Right cardiac atrium (tissue), 5 donors: ENCODE data around the gene UCN. TPM values are rescaled to one million over a fixed set of nuclear protein-coding genes. Genes with fewer than 3 reads are reported as not detected.
"Not testable (repeated sequence)": the region's sequence is repeated elsewhere in the genome, so short reads cannot be mapped to it uniquely, and the experiment has no call there.

Source experiments
- ATAC-seq, 2 donors: fragments of 200-7000 bp; cut with Tn5 transposase; one replicate each; pipeline versions ENCODE4 v1.8.0 to v1.9.1; 2020; ENCODE audit warnings: moderate library complexity in 2 of 2, mild to moderate bottlenecking in 1 of 2
- DNase-seq, 3 donors: peaks; one replicate each; pipeline ENCODE4 v3.0.0-alpha.2; 2020
- H3K27ac ChIP-seq: one replicate; pipeline ENCODE4 v1.5.1; 2013; ENCODE audit warnings: mild to moderate bottlenecking, low read length, control low read depth, moderate library complexity
- H3K27me3 ChIP-seq: one replicate; pipeline ENCODE4 v1.6.1; 2013; ENCODE audit not compliant: control insufficient read depth, insufficient read depth
- H3K4me1 ChIP-seq: one replicate; pipeline ENCODE4 v1.6.1; 2013; ENCODE audit warnings: low read length; ENCODE audit not compliant: control insufficient read depth, insufficient read depth
- H3K4me3 ChIP-seq: one replicate; pipeline ENCODE4 v1.5.1; 2013; ENCODE audit warnings: low read length, control low read depth
- H3K9me3 ChIP-seq: one replicate; pipeline ENCODE4 v1.6.1; 2013; ENCODE audit warnings: low read length; ENCODE audit not compliant: control insufficient read depth
- WGBS: extraction: QIAGEN DNeasy Blood & Tissue Kit; methylation state at CpG from one replicate; pipeline ENCODE4 v1.1.7; 2013; 5-methylcytosine and 5-hydroxymethylcytosine counted together
- intact Hi-C, 4 donors: fragments of 100-400 bp; cut with DNase I; formaldehyde crosslinking; loops; one replicate each; pipeline versions ENCODE4 v1.11.0 to v1.14.0; 2022 to 2023
- polyA plus RNA-seq: library from polyadenylated mRNA; stranded (reverse); fragments of 200-250 nt; gene quantifications from one replicate; pipeline ENCODE4 v1.2.3, GENCODE V29; 2013
- total RNA-seq, 4 donors: library from RNA; stranded (reverse); fragmentation: NEBNext Ultra II Directional; extraction: Animal tissue kit (Norgen Biotek cat#: 25700); gene quantifications; one replicate each; pipeline ENCODE4 v1.2.1, GENCODE V29; 2021
- donor health status: healthy with polysubstance abuse.
- donor health status: DM: no; HTN: yes; CAD: no.
- donor health status: DM: no; HTN: no; CAD: no.
- donor health status: DM: no; HTN: yes; CAD: no; lungs with severe emphysema.
- donor health status: DM: yes; HTN: yes; CAD: no.

Gene UCN
- total and polyA plus RNA-seq, 5 donors = 0.72 to 3.3 (median 1.2) TPM

DNA sequence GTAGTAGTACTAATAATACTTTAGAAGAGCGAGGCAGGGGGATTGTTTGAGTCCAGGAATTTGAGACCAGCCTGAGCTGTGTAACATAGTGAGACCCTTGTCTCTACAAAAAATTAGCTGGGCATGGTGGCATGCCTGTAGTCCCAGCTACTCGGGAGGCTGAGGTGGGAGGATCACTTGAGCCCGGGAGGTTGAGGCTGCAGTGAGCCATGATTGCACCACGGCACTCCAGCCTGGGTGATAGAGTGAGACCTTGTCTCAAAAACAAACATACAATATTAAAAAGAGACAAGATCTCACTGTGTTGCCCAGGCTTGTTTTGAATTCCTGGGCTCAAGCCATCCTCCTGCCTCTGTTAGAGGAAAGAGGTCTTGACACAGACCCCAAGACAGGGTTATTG lies 7.6 kb downstream of the UCN start:
- H3K27ac ChIP-seq, DNase-seq, H3K4me1 ChIP-seq, ATAC-seq, H3K4me3 ChIP-seq, H3K9me3 ChIP-seq, H3K27me3 ChIP-seq, intact Hi-C loops: not testable (repeated sequence)
- WGBS = 88% methylated on average over 4 of the region's 4 CpGs

DNA sequence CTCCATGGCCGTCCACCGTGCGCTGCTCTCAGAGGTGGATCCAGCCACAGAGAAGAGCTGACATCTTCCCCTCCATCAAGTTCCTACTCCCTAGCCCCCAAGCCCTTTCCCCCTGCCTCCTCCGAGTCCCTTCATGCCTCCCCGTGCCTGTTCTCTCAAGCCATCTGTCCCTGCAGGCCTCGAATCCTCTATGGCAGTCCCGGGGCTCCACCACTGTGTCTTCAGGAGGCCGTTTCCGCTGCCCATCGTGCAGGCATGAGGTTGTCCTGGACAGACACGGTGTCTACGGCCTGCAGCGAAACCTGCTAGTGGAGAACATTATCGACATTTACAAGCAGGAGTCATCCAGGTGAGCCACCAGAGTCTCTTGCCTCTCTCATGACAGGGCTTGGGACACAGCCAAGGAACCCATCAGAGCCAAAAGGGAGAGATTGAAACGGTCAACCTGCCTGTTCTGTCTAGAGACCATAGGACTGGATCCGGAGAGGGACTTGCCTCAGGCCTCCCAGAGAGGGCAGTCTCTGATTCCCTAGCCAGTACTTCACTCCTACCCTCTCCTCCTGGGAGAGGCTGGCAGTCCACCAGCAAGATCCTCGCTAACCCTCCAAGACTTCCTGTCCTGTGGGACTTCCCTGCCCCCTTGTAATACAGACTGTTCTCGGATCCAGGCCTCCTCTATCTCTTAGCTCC lies 9.7 kb downstream of the UCN start:
- no peaks in the 10 kb centered on the region for H3K27me3 ChIP-seq
- ATAC-seq = no peak
- H3K4me3 ChIP-seq = no peak overlapping the region

GRCh38 chr2:27297195-27297594 lies 11.1 kb downstream of the UCN start:
- WGBS = 92% methylated on average over 3 of the region's 3 CpGs

More for the DNA sequence above, 9.7 kb downstream of the UCN start:
- intact Hi-C loops = no loop called here
- H3K4me1 ChIP-seq = peaks cover 2% of the 10 kb centered on the region
- H3K9me3 ChIP-seq = no peaks in the 10 kb centered on the region
- 75% methylated on average over 18 of the region's 18 CpGs for WGBS
- H3K27ac ChIP-seq = no peak overlapping the region
- DNase-seq = no peak

GRCh38 chr2:27296481-27296880 lies 11.8 kb downstream of the UCN start:
- Histone ChIP-seq H3K27me3 (no peaks in the 10 kb centered on the region), H3K9me3 (no peaks in the 10 kb centered on the region), H3K4me3 (no peak overlapping the region), H3K4me1 (peaks cover 2% of the 10 kb centered on the region), H3K27ac (no peak overlapping the region)
- DNase-seq (no peak), ATAC-seq (no peak)
- WGBS = 60% methylated on average over 4 of the region's 4 CpGs
- intact Hi-C loops = no loop called here

More at GRCh38 chr2:27297195-27297594, 11.1 kb downstream of the UCN start:
- Histone ChIP-seq H3K4me3 (no peak overlapping the region), H3K9me3 (no peaks in the 10 kb centered on the region), H3K27me3 (no peaks in the 10 kb centered on the region), H3K27ac (no peak overlapping the region), H3K4me1 (peaks cover 2% of the 10 kb centered on the region)
- DNase-seq (no peak), ATAC-seq (no peak)
- intact Hi-C loops = no loop called here

- no peak overlapping the region for H3K27ac ChIP-seq
- peaks cover 2% of the 10 kb centered on the region for H3K4me1 ChIP-seq
- no peaks in the 10 kb centered on the region for H3K27me3 ChIP-seq
- no peak for ATAC-seq
- 92% methylated on average over 8 of the region's 8 CpGs for WGBS
- DNase-seq = no peak
- intact Hi-C loops = no loop called here
- H3K4me3 ChIP-seq = no peak overlapping the region
- H3K9me3 ChIP-seq = no peaks in the 10 kb centered on the region
Measured at GRCh38 chr2:27294928-27295327, 13.3 kb downstream of the UCN start.

DNA sequence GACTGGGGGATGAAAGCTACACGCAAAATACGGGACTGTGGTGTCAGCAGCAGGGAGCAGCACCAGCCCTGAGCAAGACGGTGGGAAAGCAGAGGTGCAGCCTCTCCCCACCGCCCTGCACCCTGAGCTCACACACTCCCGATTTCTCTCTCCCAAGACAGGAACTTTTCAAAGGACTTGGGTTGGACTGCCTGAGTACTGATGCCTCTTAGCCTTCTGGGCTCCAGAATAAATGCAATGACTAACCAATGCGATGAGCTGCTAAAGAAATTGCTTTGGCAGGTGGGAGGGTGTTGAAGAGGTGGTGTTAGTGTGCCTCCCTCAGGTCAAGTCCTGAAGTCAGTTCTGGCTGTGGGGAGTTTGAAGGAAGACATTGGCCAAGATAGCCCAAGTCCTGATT lies 16.4 kb downstream of the UCN start:
- Histone ChIP-seq H3K27ac (peak overlapping the region; percentile 6), H3K27me3 (no peaks in the 10 kb centered on the region), H3K9me3 (no peaks in the 10 kb centered on the region), H3K4me3 (no peak overlapping the region), H3K4me1 (peaks cover 4% of the 10 kb centered on the region)
- WGBS = 29% methylated on average over 6 of the region's 6 CpGs
- ATAC-seq (peak; percentile 30 to 34), DNase-seq (no peak)
- intact Hi-C loops = no loop called here

DNA sequence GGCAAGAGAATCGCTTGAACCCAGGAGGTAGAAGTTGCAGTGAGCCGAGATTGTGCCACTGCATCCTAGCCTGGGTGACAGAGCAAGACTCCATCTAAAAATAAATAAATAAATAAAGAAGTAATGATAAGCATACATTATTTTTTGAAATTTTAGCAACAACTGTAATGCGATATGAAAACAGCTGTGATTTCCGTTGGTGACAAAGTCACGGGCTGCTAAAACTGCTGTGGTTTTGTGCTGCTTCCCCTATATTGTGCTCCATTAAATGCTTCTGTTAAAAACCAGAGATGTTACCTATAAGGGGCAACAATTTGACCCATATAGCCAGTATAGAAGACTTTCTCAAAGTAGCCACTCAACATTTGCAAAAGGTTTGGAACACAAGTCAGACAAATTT lies 17.7 kb downstream of the UCN start:
- Histone ChIP-seq H3K9me3 (no peaks in the 10 kb centered on the region), H3K27me3 (no peaks in the 10 kb centered on the region), H3K4me3 (no peak overlapping the region), H3K4me1 (peaks cover 2% of the 10 kb centered on the region), H3K27ac (no peak overlapping the region)
- WGBS = 83% methylated on average over 5 of the region's 5 CpGs
- ATAC-seq (no peak), DNase-seq (no peak)
- intact Hi-C loops = no loop called here

GRCh38 chr2:27288610-27289009 lies 19.6 kb downstream of the UCN start:
- peaks cover 2% of the 10 kb centered on the region for H3K4me1 ChIP-seq
- DNase-seq = no peak
- intact Hi-C loops = loop anchor here in 2 of 4 donors (10.0 kb wide), 1 partner anchor 194 kb away; no protein-coding TSS in a partner anchor
- no peaks in the 10 kb centered on the region for H3K9me3 ChIP-seq
- 39% methylated on average over 3 of the region's 3 CpGs for WGBS
- ATAC-seq = no peak
- H3K4me3 ChIP-seq = no peak overlapping the region
- no peak overlapping the region for H3K27ac ChIP-seq
- H3K27me3 ChIP-seq = no peaks in the 10 kb centered on the region

DNA sequence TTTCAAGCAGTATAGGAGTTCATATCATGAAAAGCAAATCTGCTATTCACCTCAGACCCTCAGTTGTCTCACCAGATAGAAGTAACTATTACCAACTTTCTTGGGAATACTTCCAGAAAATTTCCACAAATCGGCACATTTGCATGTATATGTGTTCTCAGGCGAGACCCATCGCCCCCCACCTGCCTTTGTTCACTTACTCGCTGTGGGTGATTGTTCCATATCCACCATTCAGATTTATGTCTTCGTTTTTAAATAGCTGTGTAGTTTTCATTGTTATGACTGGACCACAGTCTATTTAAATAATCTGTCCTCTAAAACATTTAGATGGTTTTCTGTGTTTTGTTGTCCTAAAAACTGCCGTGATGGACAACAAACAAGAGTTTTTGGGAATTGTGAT lies 22.8 kb downstream of the UCN start:
- DNase-seq = no peak
- H3K9me3 ChIP-seq = no peaks in the 10 kb centered on the region
- intact Hi-C loops = loop anchor here in 2 of 4 donors (10.0 kb wide), 1 partner anchor 191 kb away; no protein-coding TSS in a partner anchor
- H3K4me3 ChIP-seq = peak overlapping the region; percentile 62
- WGBS = 59% methylated on average over 6 of the region's 6 CpGs
- no peak for ATAC-seq
- H3K27me3 ChIP-seq = no peaks in the 10 kb centered on the region
- no peak overlapping the region for H3K27ac ChIP-seq
- H3K4me1 ChIP-seq = peaks cover 2% of the 10 kb centered on the region

- Histone ChIP-seq H3K27ac (peak overlapping the region; percentile 7), H3K4me3 (peak overlapping the region; percentile 62)
- intact Hi-C loops = loop anchor here in 3 of 4 donors (5.0 to 10.0 kb wide), 3 partner anchors 38 to 190 kb away; no protein-coding TSS in a partner anchor
Measured at GRCh38 chr2:27284996-27285395, 23.2 kb downstream of the UCN start.

DNA sequence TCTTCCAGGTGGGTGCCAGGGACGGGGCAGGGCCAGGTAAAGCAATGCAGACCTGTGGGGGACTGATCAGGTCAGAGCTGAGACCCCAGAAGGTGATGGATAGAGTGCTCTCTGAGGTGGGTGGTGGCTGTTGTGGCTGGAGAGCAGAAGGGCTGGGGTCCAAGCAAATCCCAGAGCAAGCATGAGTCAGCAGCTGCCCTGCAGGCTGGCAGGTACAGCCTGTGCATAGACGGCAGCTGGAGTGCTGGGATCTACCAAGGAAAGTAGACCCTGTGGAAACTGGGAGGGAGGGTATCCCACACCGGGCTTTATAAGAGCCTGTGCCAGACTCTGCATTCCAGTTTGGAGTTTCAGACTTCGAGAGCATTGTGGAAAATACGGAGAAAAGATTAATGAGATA lies 25.4 kb downstream of the UCN start:
- H3K27me3 ChIP-seq = no peaks in the 10 kb centered on the region
- intact Hi-C loops = loop anchor here in 3 of 4 donors (5.0 to 10.0 kb wide), 3 partner anchors 36 to 188 kb away; no protein-coding TSS in a partner anchor

More at GRCh38 chr2:27284996-27285395, 23.2 kb downstream of the UCN start:
- Histone ChIP-seq H3K9me3 (no peaks in the 10 kb centered on the region), H3K4me1 (peaks cover 2% of the 10 kb centered on the region), H3K27me3 (no peaks in the 10 kb centered on the region)
- 87% methylated on average over 1 of the region's 1 CpG for WGBS
- ATAC-seq = no peak
- no peak for DNase-seq

More for the DNA sequence above, 25.4 kb downstream of the UCN start:
- no peaks in the 10 kb centered on the region for H3K9me3 ChIP-seq
- ATAC-seq (peak; percentile 54 to 62), DNase-seq (no peak)
- peak overlapping the region; percentile 99 for H3K27ac ChIP-seq
- 24% methylated on average over 5 of the region's 5 CpGs for WGBS
- peak overlapping the region; percentile 62 for H3K4me3 ChIP-seq
- peaks cover under 1% of the 10 kb centered on the region for H3K4me1 ChIP-seq
